HepG2 (cell line): ENCODE measurements around the gene SLC4A2. TPM values are rescaled to one million over a fixed set of nuclear protein-coding genes. Genes with fewer than 3 reads are reported as not detected.

Experiments
- ATF2 ChIP-seq: sonication (generic); formaldehyde crosslinking; IDR thresholded peaks from 2 replicates; pipeline ENCODE4 v1.4.0; 2020; ENCODE audit warnings: missing genetic modification reagents
- BCL6 ChIP-seq: IDR thresholded peaks from 2 replicates; pipeline ENCODE4 v1.6.1; 2016; ENCODE audit warnings: missing genetic modification reagents, missing compliant biosample characterization
- ELF1 ChIP-seq: sonication (generic); formaldehyde crosslinking; IDR thresholded peaks from 2 replicates; pipeline ENCODE4 v1.4.0; 2020; ENCODE audit warnings: missing genetic modification reagents
- FLYWCH1 ChIP-seq: sonication (generic); formaldehyde crosslinking; IDR thresholded peaks from 2 replicates; pipeline ENCODE4 v1.8.1; 2023; ENCODE audit warnings: mild to moderate bottlenecking, missing genetic modification reagents
- GZF1 ChIP-seq: sonication (generic); formaldehyde crosslinking; IDR thresholded peaks from 2 replicates; pipeline ENCODE4 v1.5.1; 2020; ENCODE audit warnings: mild to moderate bottlenecking, missing genetic modification reagents
- MEIS2 ChIP-seq: sonication (generic); formaldehyde crosslinking; IDR thresholded peaks from 2 replicates; pipeline ENCODE4 v1.9.0; 2021; ENCODE audit warnings: mild to moderate bottlenecking, missing genetic modification reagents
- NR2F1 ChIP-seq, 2 experiments: fragments of 450-650 bp in 1 of 2; formaldehyde crosslinking in 1 of 2; IDR thresholded peaks; 2 replicates each; pipeline versions ENCODE4 v1.5.0 to v1.6.1; 2016 to 2020; ENCODE audit warnings: mild to moderate bottlenecking in 1 of 2, missing compliant biosample characterization in 1 of 2, missing genetic modification reagents in 1 of 2, moderate library complexity in 1 of 2
- PCBP2 ChIP-seq: fragments of 200-400 bp; formaldehyde crosslinking; optimal IDR thresholded peaks from 2 replicates; pipeline ENCODE3; 2018; ENCODE audit warnings: low read length, low read depth; ENCODE audit not compliant: poor library complexity, severe bottlenecking
- PRDM4 ChIP-seq: sonication (generic); formaldehyde crosslinking; IDR thresholded peaks from 2 replicates; pipeline ENCODE4 v1.9.0; 2021; ENCODE audit warnings: missing genetic modification reagents, borderline replicate concordance
- RNF219 ChIP-seq: sonication (generic); formaldehyde crosslinking; IDR thresholded peaks from 2 replicates; pipeline ENCODE4 v1.5.0; 2020; ENCODE audit warnings: mild to moderate bottlenecking, missing genetic modification reagents
- YEATS4 ChIP-seq: sonication (generic); formaldehyde crosslinking; IDR thresholded peaks from 2 replicates; pipeline ENCODE4 v1.4.0; 2020; ENCODE audit warnings: missing genetic modification reagents, borderline replicate concordance
- ZBTB14 ChIP-seq: sonication (generic); formaldehyde crosslinking; IDR thresholded peaks from 2 replicates; pipeline ENCODE4 v1.4.0; 2020; ENCODE audit warnings: missing genetic modification reagents
- ZBTB8A ChIP-seq: sonication (generic); formaldehyde crosslinking; IDR thresholded peaks from 2 replicates; pipeline ENCODE4 v1.4.0; 2020; ENCODE audit warnings: mild to moderate bottlenecking, low read depth, missing genetic modification reagents, borderline replicate concordance
- ZNF160 ChIP-seq: sonication (generic); formaldehyde crosslinking; IDR thresholded peaks from 2 replicates; pipeline ENCODE4 v1.8.0; 2022; ENCODE audit warnings: mild to moderate bottlenecking, inconsistent platforms, missing genetic modification reagents
- ZNF350 ChIP-seq: sonication (generic); formaldehyde crosslinking; IDR thresholded peaks from 2 replicates; pipeline ENCODE4 v1.4.0; 2020; ENCODE audit warnings: mild to moderate bottlenecking, low read depth, missing genetic modification reagents, borderline replicate concordance
- ZNF672 ChIP-seq: sonication (generic); formaldehyde crosslinking; IDR thresholded peaks from 2 replicates; pipeline ENCODE4 v1.8.1; 2022; ENCODE audit warnings: missing genetic modification reagents
- ZNF713 ChIP-seq: sonication (generic); formaldehyde crosslinking; IDR thresholded peaks from 2 replicates; pipeline ENCODE4 v1.4.0; 2020; ENCODE audit warnings: mild to moderate bottlenecking, missing genetic modification reagents
- ZNF770 ChIP-seq: sonication (generic); formaldehyde crosslinking; IDR thresholded peaks from 2 replicates; pipeline ENCODE4 v1.5.0; 2020; ENCODE audit warnings: mild to moderate bottlenecking, missing genetic modification reagents
- ZNF784 ChIP-seq: sonication (generic); formaldehyde crosslinking; IDR thresholded peaks from 2 replicates; pipeline ENCODE4 v1.5.1; 2020; ENCODE audit warnings: missing genetic modification reagents, mild to moderate bottlenecking, borderline replicate concordance
- ZNF878 ChIP-seq: sonication (generic); formaldehyde crosslinking; IDR thresholded peaks from 2 replicates; pipeline ENCODE4 v1.8.1; 2023; ENCODE audit warnings: mild to moderate bottlenecking, missing genetic modification reagents, moderate library complexity
- polyA plus RNA-seq, 8 experiments: library from polyadenylated mRNA; depleted of rRNA in 3 of 8; stranded (reverse) in 7 of 8; unstranded in 1 of 8; fragments of >200 nt; fragmentation: Illumina TruSeq in 4 of 8; extraction: Trizol in 4 of 8; gene quantifications; 2 replicates each; pipeline versions ENCODE4 v1.2.1 to v1.2.3, GENCODE V29; 2011 to 2016; ENCODE audit warnings: low read depth in 4 of 8, missing spikeins in 1 of 8, mixed read lengths in 1 of 8; ENCODE audit not compliant: insufficient read depth in 1 of 8
- total RNA-seq, 5 experiments: library from RNA; depleted of rRNA; stranded (reverse); fragments of >200 nt; fragmentation: Illumina TruSeq; extraction: Trizol; gene quantifications; 2 replicates each; pipeline ENCODE4 v1.2.3, GENCODE V29; 2016; ENCODE audit warnings: low read depth in 1 of 5

Gene SLC4A2
- total and polyA plus RNA-seq, 2 of the 13 experiments (the other 11 are each of a cell fraction or from before 2014, with no cell fraction given) = 51.9 to 73.4 TPM

- TF ChIP-seq ATF2 (0 out of 2 replicates have a peak, but pooled peaks have one; percentile 30), PCBP2 (no peak), ELF1 (peak; percentile 61; the same call in 1 of the 2 replicates), BCL6 (CRISPR knock-in tag) (no peak), MEIS2 (CRISPR knock-in tag) (no peak), ZNF160 (CRISPR knock-in tag) (no peak), ZNF878 (CRISPR knock-in tag) (no peak), ZBTB8A (CRISPR knock-in tag) (no peak), FLYWCH1 (no peak), ZNF672 (no peak), RNF219 (CRISPR knock-in tag) (no peak), ZNF770 (CRISPR knock-in tag) (no peak), PRDM4 (CRISPR knock-in tag) (no peak), ZNF784 (CRISPR knock-in tag) (no peak), ZBTB14 (CRISPR knock-in tag) (no peak), NR2F1 (CRISPR knock-in tag; IDR thresholded peaks at IDR 0.05) (no peak), ZNF350 (CRISPR knock-in tag) (peak; percentile 47; the same call in 1 of the 2 replicates), GZF1 (CRISPR knock-in tag) (no peak), YEATS4 (CRISPR knock-in tag) (no peak), ZNF713 (CRISPR knock-in tag) (no peak)
Observed at GRCh38 chr7:151017953-151018420, 41.4 kb upstream of the SLC4A2 start (continued).
